Astrocyte of the spinal cord (primary cell): ENCODE measurements around the gene SLC25A38.

ENCODE experiments used
- DNase-seq: peaks from one replicate; pipeline ENCODE4 v3.0.0; 2011; ENCODE audit warnings: low read depth, low spot score
- H3K4me3 ChIP-seq: 2 replicates; pipeline ENCODE4 v1.5.1; 2011; ENCODE audit warnings: low read depth, mild to moderate bottlenecking, low read length, moderate library complexity
- in situ Hi-C: cut with HindIII; loops from 2 replicates; pipeline ENCODE4 v1.10.0; 2017; ENCODE audit warnings: low sequenced_read_pairs
- TF ChIP-seq, protein P1 (sequence below): IDR thresholded peaks from 2 replicates; pipeline ENCODE4 v1.5.1; 2012; ENCODE audit warnings: low read depth, mild to moderate bottlenecking, low read length, inconsistent platforms

Gene SLC25A38, protein sequence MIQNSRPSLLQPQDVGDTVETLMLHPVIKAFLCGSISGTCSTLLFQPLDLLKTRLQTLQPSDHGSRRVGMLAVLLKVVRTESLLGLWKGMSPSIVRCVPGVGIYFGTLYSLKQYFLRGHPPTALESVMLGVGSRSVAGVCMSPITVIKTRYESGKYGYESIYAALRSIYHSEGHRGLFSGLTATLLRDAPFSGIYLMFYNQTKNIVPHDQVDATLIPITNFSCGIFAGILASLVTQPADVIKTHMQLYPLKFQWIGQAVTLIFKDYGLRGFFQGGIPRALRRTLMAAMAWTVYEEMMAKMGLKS

DNA sequence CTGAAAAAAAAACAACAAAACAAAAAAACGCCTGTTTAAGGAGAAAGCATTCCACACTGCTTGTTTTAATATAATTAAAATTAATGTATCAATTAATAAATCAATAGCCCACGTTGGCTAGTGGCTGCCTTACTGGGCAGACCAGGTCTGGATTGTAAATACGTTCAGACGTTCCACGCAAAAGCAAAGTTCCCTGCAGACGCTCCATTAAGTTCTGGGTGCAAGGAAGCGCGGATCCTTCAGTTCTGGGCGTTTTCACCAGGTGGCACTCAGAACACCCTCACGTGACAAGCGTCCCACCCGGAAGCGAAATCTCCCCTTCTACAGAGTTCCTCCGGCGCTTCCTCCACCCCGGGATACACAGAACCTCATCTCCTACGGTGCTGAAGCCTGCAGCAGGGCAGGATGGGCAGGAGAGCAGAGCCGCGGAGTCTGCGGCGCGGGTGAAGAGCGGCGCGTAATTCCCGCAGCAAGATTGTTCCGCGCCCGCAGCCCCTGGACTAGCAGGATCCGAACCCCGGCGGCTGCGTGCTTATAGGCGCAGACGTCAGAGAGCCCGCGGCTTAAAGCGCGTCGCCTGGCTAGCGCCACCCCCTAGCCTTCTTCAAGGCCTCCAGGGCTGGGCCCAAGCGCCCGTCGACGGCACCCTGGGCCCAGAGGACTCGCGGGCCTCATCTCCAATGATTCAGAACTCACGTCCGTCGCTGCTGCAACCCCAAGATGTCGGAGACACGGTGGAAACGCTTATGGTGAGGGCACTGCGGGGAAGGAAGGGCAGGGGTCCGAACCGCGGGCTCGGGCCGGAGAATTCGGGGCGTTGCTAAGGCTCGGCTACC, at the start of gene SLC25A38:
TSS of gene SLC25A38 (plus strand) at position 326 of the 836 bp plus-strand sequence. CDS start at position 681, 355 bp downstream.
- DNase-seq, result peak; percentile 91
- in situ Hi-C loops, result no loop called here
- TF ChIP-seq, protein P1, sequence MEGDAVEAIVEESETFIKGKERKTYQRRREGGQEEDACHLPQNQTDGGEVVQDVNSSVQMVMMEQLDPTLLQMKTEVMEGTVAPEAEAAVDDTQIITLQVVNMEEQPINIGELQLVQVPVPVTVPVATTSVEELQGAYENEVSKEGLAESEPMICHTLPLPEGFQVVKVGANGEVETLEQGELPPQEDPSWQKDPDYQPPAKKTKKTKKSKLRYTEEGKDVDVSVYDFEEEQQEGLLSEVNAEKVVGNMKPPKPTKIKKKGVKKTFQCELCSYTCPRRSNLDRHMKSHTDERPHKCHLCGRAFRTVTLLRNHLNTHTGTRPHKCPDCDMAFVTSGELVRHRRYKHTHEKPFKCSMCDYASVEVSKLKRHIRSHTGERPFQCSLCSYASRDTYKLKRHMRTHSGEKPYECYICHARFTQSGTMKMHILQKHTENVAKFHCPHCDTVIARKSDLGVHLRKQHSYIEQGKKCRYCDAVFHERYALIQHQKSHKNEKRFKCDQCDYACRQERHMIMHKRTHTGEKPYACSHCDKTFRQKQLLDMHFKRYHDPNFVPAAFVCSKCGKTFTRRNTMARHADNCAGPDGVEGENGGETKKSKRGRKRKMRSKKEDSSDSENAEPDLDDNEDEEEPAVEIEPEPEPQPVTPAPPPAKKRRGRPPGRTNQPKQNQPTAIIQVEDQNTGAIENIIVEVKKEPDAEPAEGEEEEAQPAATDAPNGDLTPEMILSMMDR, result peak; percentile 40
- peak within 1 kb of the TSS; percentile 89 for H3K4me3 ChIP-seq

DNA sequence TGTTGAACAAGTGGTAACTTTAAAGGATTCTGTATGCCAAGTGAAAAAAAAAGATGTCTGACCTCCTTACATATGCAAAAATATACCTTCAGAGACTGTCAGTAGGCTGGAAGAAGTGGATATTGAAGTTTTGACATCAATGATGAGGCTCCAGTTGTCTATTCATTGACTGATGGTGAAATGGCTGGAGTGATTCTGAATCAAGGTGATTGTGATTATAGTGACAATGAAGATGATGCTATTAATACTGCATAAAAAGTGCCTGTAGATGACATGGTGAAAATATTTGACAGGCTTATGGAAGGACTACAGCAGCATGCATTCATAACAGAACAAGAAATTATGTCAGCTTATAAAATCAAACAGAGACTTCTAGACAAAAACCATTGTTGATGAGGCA, 49.6 kb upstream of the SLC25A38 start:
- in situ Hi-C loops, result no loop called here
- TF ChIP-seq, protein P1, result no peak
- H3K4me3 ChIP-seq, result no peak overlapping the region
- no peak for DNase-seq

DNA sequence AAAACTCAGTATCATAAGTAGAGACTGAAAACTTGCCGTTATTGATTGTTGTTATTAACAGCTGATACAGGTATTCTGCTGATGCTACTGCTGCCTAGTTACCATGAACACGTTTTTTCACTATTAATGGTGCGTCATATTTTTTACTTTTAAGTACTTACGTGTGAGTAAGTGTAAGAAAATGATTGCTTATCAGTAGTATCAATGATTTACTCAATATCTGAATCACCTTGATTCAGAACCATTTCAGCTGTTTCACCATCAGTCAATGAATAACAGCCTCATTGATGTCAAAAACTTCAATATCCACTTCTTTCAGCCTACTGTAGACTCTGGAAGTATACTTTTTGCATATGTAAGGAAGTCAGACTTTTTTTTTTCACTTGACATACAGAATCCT, 49.0 kb upstream of the SLC25A38 start:
- in situ Hi-C loops, result no loop called here
- no peak for DNase-seq
- H3K4me3 ChIP-seq, result no peak overlapping the region
- TF ChIP-seq, protein P1, result no peak

DNA sequence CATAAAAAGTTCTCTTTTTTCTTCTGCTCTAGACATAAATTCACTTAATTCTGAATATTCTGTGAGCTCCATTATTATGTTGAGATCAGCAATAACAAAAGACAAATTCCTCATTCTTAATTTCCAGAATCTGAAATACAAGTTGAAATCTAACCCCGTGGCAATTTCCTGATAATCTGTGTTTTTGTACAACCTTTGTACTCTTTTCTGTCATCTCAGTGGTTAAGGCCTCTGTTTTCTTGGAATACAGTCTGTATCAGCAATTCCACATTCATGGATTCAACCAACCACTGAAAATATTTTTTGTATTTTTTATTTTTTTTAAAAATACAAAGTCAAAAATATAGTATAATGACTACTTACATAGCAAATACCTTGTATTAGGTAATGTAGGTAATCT, 45.0 kb upstream of the SLC25A38 start:
- no peak overlapping the region for H3K4me3 ChIP-seq
- DNase-seq, result no peak
- in situ Hi-C loops, result no loop called here
- TF ChIP-seq, protein P1, result no peak

DNA sequence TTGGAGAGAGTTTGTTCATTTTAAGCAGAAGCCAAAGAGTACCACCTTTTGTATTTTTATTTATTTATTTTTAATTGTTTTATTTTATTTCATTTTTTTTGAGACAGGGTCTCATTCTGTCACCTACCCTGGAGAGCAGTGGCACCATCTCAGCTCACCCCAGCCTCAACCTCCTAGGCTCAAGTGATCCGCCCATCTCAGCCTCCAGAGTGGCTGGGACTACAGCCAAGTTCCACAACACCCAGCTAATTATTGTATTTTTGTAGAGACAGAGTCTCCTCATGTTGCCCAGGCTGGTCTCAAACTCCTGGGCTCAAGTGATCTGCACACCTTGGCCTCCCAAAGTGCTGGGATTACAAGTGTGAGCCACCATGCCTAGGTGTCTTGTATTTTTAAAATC, 44.1 kb upstream of the SLC25A38 start:
- in situ Hi-C loops, result no loop called here
- TF ChIP-seq, protein P1, result no peak
- no peak overlapping the region for H3K4me3 ChIP-seq
- no peak for DNase-seq

DNA sequence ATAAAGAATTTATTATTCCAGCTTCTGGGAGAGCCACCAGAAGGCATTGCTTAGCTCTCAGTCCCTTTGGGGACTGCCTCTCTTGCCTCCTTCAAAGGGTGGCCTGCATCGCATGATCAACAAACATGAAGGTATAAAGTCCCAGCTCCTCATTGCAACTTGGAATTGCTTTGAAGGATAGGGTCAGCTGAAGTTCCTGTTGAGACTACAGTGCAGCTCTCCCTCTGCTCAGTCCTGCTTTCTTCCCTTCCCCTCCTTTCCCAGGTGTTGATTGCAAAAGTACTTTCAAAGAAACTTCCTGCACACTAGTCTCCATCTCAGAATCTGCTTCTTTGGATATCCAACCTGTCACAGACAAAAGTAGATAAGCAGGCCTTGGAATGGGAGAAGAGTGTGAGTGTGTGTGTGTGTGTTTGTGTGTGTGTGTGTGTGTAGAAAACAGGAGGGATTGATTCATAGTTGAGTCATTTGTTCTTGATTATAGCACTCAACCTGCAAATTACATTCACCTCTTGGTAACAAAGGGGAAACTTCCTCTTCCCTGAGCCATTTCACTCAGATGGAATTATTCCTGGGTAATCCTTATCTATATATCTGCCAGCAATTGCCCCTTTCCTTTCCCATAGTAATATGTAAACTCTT, 40.0 kb upstream of the SLC25A38 start:
- no peak for DNase-seq
- TF ChIP-seq, protein P1, result no peak
- in situ Hi-C loops, result no loop called here
- no peak overlapping the region for H3K4me3 ChIP-seq
